Activated T-helper 1 cell treated with anti-CD3 and anti-CD28 coated beads, Interleukin-2, amount 50 U/mL, for 16 hours (primary cell): Measurements from ENCODE around the gene GRIA1.

Source experiments
- DNase-seq, 2 donors: peaks; one replicate each; pipeline ENCODE4 v3.0.0-alpha.2; 2020; ENCODE audit warnings: low read depth in 1 of 2, low spot score in 1 of 2

The GRIA1 gene

GRCh38 chr5:153658149-153658548, 167.7 kb downstream of the GRIA1 start:
- no peak for DNase-seq

GRCh38 chr5:153658606-153659005, 168.1 kb downstream of the GRIA1 start:
- DNase-seq, result no peak

DNA sequence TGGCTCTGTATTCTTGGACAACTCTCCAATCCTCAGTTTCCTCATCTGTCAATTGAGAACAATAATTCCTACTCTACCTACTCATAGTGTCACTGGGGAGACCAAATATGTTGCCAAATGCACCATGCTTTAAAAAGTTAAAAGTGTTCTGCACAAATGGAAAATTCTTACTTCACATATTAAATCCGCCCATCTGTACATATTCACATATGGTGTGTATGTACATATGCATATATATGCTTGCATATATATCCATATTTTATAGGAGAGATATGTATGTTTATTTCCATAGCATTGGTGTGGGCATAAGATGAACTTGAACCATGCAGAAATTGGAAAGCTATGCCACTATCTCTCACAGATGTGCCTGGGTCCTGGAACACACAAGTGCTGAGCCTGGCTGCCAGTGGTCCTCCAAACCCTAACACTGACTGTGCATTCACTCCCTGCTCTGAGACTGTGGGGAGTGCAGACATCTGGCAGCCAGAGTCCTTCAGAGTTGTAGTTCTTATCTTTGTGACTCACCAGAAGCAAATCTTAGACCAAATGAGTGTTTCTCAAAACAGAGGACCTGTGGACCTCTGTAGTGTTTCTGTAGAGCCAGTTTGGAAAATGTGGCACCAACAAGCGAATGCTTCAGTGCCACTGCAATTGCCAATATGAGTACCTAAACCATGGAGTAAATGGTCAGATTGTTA, 168.7 kb downstream of the GRIA1 start:
- DNase-seq, result no peak

DNA sequence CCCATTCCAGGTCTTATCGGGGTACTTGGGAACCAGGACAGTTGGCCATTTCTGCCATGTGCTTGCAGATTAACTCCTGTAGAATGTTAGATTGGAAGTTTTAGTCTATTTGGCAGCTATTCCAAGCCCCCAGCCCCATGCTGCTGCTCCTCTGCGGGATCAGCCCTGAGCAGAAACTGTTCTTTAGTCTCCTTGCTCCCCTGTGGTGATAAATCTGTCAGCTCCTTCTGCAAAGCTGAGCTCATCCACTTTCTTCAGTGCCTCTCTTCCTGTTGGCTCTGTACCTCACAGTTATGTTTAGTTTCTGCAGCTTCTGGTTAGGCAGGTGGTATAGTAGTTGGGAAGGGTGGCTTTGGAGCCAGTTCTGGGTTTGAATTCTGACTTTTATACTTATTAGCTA, 170.4 kb downstream of the GRIA1 start:
- DNase-seq, result no peak

DNA sequence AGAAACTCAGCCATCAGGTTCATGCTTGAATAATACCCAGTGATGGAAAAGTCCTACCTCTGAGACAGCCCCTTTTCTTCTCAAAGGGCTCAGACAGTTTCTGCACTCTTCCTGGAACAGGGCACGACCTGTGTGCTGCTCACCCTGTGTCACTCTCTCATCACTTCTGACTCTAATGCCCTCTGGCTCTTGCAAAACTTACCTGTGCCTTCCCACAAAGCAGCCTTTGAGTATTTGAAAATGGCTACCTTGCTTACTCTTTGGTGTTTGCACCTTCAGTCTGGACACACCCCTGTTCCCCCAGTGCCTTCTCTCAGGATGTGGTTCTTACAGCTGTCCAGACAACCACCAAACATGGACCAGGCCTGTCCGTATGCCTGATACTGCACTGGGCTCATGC, 171.4 kb downstream of the GRIA1 start:
- no peak for DNase-seq

DNA sequence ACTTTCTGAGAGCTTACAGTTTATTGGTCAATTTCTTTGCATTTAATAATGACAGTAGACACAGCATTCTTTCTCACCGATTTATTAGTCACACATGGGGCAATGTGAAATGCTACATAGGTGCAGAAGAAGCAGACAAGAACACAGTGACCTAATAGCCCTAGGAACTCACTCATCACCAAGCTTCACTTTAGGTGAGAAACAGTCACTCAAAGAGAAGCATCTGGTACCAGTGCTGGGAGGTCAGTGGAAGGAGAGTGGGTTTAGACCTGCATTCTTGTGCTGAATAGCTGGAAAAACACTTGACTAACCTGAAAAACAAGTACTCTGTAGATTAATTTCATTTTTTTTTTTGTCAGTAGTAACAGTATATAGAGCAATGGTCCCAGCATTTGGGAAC, 179.6 kb downstream of the GRIA1 start:
- DNase-seq, result no peak

- DNase-seq, result no peak
Observed at GRCh38 chr5:153671653-153672346, 181.3 kb downstream of the GRIA1 start.

- no peak for DNase-seq
Observed at GRCh38 chr5:153672347-153673090, 182.0 kb downstream of the GRIA1 start.

- DNase-seq, result no peak
Observed at GRCh38 chr5:153674356-153674755, 183.9 kb downstream of the GRIA1 start.

DNA sequence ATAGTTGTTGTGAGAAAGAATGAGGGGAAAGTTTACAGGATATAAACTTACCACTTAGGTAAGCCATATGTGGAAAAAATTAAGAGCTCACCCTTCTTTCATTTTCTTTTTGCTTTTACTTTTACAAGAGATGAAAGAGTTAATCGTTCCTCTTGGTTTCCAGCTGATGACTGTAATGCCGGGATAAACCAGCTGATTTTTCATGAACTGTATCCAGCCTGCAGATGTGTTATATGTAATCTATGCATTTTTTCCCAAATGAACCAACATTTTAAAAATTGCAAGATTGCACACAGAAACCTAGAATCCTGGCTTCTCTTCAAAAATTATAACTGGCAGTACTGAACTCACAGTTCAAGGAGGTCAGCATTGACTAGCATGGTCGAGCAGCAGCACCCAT, 185.9 kb downstream of the GRIA1 start:
- no peak for DNase-seq

DNA sequence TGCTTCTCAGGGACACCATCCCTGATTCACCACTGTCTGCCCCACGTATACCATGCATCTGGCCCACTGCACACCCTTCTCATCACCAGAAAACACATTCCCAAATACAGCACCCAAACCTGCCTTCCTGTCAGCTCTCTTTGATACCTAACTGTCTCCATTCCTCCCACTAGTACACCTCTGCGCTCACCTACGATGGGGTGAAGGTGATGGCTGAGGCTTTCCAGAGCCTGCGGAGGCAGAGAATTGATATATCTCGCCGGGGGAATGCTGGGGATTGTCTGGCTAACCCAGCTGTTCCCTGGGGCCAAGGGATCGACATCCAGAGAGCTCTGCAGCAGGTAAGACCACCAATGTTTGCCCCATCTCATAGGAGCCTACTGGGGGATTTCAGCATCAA, 186.4 kb downstream of the GRIA1 start:
- DNase-seq, result no peak

GRCh38 chr5:153678617-153679329, 188.3 kb downstream of the GRIA1 start:
- no peak for DNase-seq

GRCh38 chr5:153690236-153690635, 199.8 kb downstream of the GRIA1 start:
- no peak for DNase-seq

DNA sequence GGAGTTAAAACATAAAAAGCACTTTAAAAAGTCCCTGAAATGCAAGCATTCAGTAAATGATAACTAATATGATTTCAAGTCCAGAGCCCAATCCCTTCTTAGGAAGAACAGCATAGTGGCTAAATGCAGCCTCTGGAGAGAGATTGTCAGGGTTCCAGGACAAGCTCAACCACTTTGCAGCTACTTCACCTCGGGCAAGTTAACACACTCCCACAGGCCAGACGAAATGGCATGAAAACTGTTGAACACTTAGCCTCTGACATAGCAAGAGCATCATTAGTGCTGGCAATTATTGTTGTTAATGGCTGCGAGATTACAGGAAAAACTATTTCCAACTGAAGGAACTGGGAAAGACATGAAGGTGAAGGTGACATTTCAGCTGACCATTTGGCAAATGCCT, 205.8 kb downstream of the GRIA1 start:
- no peak for DNase-seq

DNA sequence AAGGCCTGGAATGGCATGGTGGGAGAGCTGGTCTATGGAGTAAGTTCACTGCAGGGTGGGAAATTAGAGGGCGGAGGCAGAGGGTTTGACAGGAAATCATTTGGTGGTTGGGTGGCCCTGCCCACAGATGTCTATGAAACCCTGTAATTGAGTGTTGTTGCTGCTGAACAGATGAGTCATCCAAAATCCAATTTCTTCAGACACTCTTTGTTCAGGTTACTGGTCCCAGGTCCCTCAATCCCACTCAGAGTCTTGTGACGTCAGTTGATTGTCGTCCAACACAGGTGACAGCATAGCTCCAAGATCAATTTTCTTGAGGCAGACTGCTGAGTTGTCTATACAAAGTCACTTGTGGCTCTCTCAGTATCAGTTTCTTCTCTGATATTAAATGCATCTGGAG, 208.6 kb downstream of the GRIA1 start:
- no peak for DNase-seq

- DNase-seq, result no peak
Observed at GRCh38 chr5:153700940-153701339, 210.5 kb downstream of the GRIA1 start.

- no peak for DNase-seq
Observed at GRCh38 chr5:153702265-153702664, 211.8 kb downstream of the GRIA1 start.

DNA sequence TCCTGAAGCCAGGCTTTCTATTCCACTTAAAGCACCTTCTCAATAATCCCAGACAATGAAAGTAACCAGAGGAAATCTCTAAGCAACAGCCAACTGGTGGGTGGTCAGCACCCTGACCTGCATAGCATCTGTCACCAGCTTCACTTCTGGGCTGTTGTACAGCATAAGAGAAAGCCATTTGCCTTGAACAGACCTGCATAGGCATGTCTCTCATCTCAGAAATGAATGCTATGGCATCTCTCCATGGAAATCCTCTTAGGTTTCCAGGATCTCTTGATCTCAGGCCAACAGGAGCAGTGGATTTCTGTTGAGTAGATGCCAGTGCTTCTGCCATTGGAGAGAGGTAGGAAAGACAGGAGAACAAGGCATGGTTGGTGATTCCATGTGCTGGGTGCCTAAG, 213.6 kb downstream of the GRIA1 start:
- DNase-seq, result no peak

DNA sequence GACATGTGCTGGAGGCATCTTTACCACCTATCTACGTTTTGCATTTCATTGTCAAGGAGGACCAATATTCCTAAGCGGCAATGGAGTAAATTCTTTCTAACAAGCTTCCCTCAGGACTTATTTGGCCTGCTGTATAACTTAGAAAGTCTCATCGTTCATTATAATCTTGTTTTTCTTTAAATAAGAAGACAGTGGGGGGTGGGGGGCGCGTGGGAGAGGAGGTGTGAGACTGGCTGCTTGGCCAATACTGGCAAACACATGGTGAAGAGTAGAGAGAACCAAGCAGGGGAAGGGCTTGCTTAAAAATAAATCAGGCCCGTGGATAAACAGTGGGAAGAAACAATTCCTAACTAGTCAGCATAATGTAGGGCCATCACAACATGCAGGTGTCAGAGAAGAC, 217.2 kb downstream of the GRIA1 start:
- DNase-seq, result no peak

- no peak for DNase-seq
Observed at GRCh38 chr5:153711755-153712154, 221.3 kb downstream of the GRIA1 start.

- DNase-seq, result no peak
Observed at GRCh38 chr5:153712946-153713345, 222.5 kb downstream of the GRIA1 start.

- no peak for DNase-seq
Observed at GRCh38 chr5:153713943-153714342, 223.5 kb downstream of the GRIA1 start.
